ENCODE measurements around the gene CIZ1.

The CIZ1 gene

DNA sequence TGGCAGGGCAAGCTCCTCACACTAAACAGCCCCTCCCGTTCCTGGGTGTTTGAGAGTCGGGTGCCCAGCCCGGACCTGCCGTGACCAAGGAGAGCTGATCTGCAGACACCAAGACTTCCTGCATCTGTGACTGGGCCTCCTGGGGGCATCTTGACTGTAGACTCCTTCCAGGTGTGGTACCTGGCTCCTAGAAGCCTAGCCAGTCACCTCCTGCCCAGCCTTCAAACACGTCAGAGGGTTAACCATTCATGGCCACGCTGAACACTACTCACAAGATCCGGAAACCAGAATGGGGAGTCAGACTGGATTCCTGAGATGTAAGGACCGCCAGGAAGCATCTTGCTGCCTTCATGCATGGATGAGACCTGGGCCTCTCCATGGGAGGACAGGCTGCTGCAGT is 45.8 kb downstream of the CIZ1 start:
- TF ChIP-seq CTCF (conservative IDR thresholded peaks at IDR 0.05) (no peak), ZFX (IDR thresholded peaks at IDR 0.05) (no peak)
- no peak overlapping the region for H3K27ac ChIP-seq

GRCh38 chr9:128144239-128145181 is 46.9 kb downstream of the CIZ1 start:
- H3K27ac ChIP-seq, result no peak overlapping the region
- TF ChIP-seq ZFX (IDR thresholded peaks at IDR 0.05) (no peak), CTCF (conservative IDR thresholded peaks at IDR 0.05) (no peak)

DNA sequence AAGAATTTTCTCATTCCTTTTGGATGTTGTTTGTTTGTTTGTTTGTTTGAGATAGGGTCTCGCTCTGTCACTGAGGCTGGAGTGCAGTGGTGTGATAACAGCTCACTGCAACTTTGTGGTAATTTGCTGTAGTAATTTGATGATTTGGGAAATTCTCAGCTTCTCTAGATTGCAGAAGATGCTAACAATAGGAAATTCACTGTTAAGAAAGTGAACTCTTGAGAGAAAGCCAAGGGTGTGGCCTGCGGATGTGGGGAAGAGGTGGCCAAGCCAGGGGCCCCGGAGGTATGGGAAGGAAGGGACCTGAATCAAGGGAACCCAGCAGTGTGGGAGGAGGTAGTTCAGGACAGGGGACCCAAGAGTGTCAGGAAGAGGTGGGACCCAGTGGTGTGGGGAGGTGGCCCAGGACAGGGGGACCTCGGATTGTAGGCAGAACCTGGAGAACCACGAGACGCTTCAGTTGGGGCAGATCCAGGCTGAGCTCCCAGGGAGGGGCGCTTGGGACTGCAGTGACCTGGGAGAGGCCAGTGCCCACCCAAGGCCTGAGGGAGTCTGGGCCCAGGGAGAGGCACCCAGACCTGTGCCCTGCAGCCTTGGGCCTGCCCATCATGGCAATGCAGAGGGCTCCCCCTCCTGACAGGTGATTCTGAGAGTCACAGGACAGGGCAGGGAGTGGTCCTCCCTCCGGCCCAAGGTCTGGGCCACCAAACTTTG is 47.7 kb downstream of the CIZ1 start:
- TF ChIP-seq ZFX (IDR thresholded peaks at IDR 0.05) (no peak), CTCF (conservative IDR thresholded peaks at IDR 0.05) (no peak)

GRCh38 chr9:128142596-128142995 is 48.8 kb downstream of the CIZ1 start:
- TF ChIP-seq ZFX (IDR thresholded peaks at IDR 0.05) (no peak), CTCF (conservative IDR thresholded peaks at IDR 0.05) (no peak)
- no peak overlapping the region for H3K27ac ChIP-seq

More for the DNA sequence above, 47.7 kb downstream of the CIZ1 start:
- no peak overlapping the region for H3K27ac ChIP-seq

- no peak overlapping the region for H3K27ac ChIP-seq
- TF ChIP-seq CTCF (conservative IDR thresholded peaks at IDR 0.05) (no peak), ZFX (IDR thresholded peaks at IDR 0.05) (no peak)
These were observed 49.3 kb downstream of the CIZ1 start for GRCh38 chr9:128142061-128142460.

DNA sequence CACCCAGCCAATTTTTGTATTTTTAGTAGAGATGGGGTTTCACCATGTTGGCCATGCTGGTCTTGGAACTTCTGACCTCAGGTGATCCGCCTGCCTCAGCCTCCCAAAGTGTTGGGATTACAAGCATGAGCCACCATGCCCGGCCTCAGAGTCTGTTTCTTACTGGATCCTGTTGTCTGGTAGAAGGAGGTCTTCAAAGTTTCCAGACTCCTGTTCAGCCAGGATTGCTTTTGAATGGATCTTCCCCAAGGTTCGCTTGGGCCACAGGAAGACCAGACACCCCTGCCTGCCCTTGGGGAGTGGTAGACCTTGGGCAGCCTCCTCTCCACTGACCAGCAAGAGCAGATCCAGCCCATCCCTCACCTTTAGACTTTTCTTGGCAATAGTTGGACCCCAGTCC is 49.8 kb downstream of the CIZ1 start:
- H3K27ac ChIP-seq, result no peak overlapping the region

More for the DNA sequence above, 49.8 kb downstream of the CIZ1 start:
- TF ChIP-seq ZFX (IDR thresholded peaks at IDR 0.05) (no peak), CTCF (conservative IDR thresholded peaks at IDR 0.05) (no peak)

All from C4-2B (cell line).